K562 treated with DMSO at 1 percent for 48 hours (cell line): ENCODE results near the gene ARHGAP30. TPM values are rescaled to one million over a fixed set of nuclear protein-coding genes. Genes with fewer than 3 reads are reported as not detected.

Experiments
- total RNA-seq: library from RNA; unstranded; fragments of 300-600 nt; gene quantifications from 2 replicates; pipeline ENCODE4 v1.2.3, GENCODE V29; 2022; ENCODE audit warnings: low replicate concordance; ENCODE audit errors: extremely low read depth

ARHGAP30 gene, protein sequence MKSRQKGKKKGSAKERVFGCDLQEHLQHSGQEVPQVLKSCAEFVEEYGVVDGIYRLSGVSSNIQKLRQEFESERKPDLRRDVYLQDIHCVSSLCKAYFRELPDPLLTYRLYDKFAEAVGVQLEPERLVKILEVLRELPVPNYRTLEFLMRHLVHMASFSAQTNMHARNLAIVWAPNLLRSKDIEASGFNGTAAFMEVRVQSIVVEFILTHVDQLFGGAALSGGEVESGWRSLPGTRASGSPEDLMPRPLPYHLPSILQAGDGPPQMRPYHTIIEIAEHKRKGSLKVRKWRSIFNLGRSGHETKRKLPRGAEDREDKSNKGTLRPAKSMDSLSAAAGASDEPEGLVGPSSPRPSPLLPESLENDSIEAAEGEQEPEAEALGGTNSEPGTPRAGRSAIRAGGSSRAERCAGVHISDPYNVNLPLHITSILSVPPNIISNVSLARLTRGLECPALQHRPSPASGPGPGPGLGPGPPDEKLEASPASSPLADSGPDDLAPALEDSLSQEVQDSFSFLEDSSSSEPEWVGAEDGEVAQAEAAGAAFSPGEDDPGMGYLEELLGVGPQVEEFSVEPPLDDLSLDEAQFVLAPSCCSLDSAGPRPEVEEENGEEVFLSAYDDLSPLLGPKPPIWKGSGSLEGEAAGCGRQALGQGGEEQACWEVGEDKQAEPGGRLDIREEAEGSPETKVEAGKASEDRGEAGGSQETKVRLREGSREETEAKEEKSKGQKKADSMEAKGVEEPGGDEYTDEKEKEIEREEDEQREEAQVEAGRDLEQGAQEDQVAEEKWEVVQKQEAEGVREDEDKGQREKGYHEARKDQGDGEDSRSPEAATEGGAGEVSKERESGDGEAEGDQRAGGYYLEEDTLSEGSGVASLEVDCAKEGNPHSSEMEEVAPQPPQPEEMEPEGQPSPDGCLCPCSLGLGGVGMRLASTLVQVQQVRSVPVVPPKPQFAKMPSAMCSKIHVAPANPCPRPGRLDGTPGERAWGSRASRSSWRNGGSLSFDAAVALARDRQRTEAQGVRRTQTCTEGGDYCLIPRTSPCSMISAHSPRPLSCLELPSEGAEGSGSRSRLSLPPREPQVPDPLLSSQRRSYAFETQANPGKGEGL
- total RNA-seq = not detected in 2 replicates

DNA sequence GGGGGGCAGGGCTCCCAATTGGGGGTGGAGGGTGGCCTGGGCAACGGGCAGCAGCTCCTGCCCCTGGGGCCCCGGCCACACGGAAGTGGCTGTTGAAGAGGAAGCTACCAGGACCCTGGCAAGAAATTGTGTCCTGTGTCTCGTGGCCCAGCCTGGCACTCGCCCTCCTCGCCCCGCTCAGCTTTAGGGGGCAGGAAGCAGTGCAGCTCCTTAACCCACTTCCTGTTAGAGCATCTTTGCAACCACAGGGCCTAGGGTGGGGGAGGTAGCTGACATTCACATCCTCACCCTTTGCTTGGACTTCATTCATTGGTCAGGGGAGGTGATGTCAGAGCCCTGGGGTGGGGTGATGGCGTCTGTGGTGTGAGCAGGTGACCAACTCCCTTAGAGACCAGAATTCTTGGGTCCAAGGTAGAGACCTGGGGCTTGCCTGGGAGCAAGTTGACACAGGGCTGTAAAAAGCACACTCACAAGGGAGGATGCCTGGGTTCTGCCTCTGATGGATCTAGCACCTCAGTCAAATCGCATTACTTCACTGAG is at the start of gene ARHGAP30:
ARHGAP30 (minus strand) TSS at position 161 of the 540 bp plus-strand sequence. CDS start 267 bp downstream, outside the sequence.

DNA sequence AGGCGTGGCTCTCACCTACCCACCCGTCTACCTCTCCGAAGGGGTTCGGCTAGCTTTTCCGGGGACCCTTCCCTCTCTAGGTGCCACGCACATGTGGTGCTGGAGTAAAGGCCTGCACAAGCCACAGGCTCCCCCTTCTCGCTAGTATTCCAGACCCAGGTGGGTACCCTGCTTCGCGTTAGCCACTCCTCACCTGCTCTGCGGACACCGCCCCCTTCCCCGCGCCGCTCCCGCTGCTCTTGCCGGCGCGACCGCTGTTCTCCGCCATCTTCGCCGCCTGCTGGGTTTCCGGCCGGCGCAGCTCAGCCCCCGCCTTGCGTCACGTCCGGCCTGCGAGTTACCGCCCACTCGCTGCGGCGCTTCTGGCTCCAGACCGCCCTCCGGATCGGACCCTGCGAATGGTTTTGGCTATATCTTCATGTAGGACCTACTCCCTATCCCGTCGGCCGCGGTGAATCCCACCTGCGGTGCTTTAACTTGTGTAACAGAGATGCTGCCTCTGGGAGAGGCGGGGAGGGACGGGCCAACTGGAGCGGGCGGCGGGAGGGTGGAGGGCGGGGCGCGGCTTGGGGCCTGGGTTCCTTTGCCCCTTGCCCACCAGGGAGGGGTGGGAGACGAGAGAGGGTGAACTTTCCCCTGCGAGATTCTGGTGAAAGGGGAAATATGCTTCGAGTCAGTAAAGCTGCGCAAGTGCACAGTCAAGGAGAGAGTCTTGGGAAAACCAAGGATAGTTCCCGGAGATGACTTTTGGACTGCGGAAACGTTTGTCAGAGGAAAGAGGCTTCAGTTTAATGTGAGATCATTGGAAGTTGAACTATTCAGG is 48.3 kb upstream of the ARHGAP30 start, which contains the start of the genes NIT1 and PFDN2:
NIT1 (plus strand) TSS at position 347 of the 823 bp plus-strand sequence; CDS start at position 419, 72 bp downstream.
PFDN2 (minus strand) TSS at position 279 of the 823 bp plus-strand sequence; CDS start at position 268, 11 bp downstream.

GRCh38 chr1:161098210-161099068 is 28.7 kb upstream of the ARHGAP30 start, which contains the start of gene KLHDC9:
Gene KLHDC9, plus strand, starts transcription at chr1:161098361. Its CDS starts 175 bp downstream, at chr1:161098536.

DNA sequence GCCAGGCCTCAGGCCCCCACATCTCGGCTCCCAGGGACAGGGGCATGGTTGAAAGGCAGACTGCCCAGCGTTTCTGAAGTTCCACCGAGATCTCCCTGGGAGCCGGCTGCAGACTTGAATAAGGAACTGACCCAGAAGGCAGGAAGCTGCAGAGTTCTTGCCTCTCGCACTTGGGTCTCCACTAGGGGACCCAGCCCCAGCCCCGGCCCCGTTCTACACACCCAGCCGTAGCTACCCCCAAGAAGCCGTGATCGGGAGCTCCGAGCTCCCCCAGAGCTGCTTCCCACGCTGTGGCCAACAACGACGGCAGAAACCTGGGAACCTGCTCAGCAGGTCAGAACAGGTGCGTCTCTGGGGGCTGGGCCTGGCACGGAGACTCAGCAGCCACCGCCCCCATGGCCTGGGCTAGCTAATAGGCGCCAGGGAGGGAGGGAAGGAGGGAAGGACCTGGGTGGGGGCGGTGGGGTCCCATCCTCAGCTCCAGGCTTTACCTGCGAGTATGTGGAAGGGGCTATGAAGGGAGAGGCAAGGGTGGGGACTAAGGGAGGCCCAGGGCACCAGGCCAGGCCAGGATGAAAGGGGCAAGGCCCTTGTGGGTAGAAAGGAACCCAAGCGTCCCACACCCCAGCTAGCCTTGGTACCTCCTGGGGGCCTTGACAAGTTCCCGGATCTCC is 19.7 kb upstream of the ARHGAP30 start, which contains the start of gene NECTIN4:
NECTIN4 (minus strand) TSS at position 308 of the 674 bp plus-strand sequence; CDS start at position 46, 262 bp downstream.

DNA sequence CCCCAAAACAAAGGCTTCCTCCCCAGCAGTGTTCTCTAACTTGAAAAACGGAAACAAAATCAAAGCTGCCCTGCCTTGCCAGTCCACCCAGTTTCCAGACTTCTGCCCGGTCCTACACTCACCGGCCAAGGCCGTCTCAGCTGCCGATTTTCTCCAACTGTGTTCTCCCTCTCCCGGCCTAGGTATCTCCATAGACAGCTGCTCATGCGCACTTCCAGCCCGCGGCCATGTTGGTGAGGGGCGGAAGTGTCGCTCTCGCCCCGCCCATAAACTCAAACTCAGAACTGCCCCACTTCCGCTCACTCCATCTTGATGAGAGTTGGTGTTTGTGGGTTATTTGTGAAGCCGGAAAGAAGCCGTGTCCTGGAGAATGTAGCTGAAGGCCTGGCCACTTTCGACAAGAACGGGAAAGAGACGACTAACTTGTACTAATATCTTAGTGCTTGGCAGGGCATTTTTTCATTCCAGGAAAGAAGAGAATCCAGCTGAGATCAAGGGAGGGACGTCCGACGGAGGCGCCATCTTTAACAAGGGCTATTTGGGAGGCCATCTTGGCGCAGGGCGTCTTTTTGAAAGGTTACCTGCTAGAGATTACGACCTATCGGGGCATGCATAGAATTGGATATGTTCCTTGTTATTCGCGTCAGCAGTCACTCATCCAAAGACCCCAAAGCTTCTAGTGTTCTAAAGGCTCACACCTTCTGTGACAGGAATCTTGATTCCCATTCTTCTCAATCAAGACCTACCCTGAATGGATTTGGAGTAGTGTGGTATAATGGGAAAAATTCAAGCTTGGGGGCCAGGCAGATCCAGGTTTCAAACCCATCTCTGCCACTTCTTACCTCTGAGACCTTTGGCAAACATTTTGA is 23.7 kb downstream of the ARHGAP30 start, which contains the start of gene USF1:
USF1 (minus strand) TSS at position 242 of the 869 bp plus-strand sequence. CDS start 2,702 bp downstream, outside the sequence.

GRCh38 chr1:161038523-161039153 is 31.1 kb downstream of the ARHGAP30 start, which contains the start of gene TSTD1:
Gene TSTD1, minus strand, starts transcription at chr1:161038964. Its CDS starts 75 bp downstream, at chr1:161038889.

DNA sequence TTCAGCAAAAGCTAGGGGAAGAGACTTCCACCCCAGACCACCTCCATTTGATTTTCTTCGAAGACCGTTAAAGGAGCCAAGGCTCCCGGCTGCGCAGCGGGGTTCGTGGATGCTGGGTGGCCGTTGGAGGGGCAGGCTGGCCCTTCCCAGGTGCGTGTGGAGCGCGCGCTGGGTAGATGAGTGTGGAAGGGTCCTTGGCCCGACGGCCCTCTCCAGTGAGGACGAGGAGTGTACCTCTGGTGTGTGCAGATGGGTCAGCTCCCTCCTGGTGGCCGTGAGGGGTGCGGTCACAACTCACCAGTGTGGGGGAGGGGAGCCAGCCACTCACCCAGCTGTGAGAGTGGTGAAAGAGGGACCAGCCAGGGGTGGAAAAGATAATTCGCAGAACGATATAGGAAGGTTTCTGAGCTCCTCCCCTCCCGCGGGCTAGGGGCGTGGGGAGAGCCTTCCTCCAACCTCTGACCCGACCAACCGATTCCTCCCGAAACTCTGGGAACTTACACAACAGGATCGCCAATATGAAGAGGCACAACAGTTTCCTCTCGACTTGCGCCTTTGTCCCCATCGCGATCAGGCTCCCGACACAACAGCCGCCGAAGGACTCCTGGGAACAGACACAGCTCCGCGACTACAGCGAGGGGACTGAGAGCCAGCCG is 49.1 kb downstream of the ARHGAP30 start, which contains the start of gene F11R:
F11R (minus strand) TSS at position 644 of the 656 bp plus-strand sequence; CDS start at position 565, 79 bp downstream.

Other genes starting within 250 kb of the ARHGAP30 start
- gene CD244, start 207.0 kb downstream of the ARHGAP30 start, total RNA-seq = not detected in 2 replicates
- gene ITLN1, start 184.7 kb downstream of the ARHGAP30 start, total RNA-seq = not detected in 2 replicates
- gene ITLN2, start 115.1 kb downstream of the ARHGAP30 start, total RNA-seq = not detected in 2 replicates
- gene F11R, start 48.7 kb downstream of the ARHGAP30 start, total RNA-seq = not detected in 2 replicates
- gene TSTD1, start 30.9 kb downstream of the ARHGAP30 start, total RNA-seq = not detected in 2 replicates
- gene USF1, start 23.9 kb downstream of the ARHGAP30 start, total RNA-seq = not detected in 2 replicates
- gene NECTIN4, start 19.7 kb upstream of the ARHGAP30 start, total RNA-seq = not detected in 2 replicates
- not detected in 2 replicates for gene KLHDC9, start 28.5 kb upstream of the ARHGAP30 start, total RNA-seq
- not detected in 2 replicates for gene PFDN2, start 48.1 kb upstream of the ARHGAP30 start, total RNA-seq
- gene NIT1, start 48.2 kb upstream of the ARHGAP30 start, total RNA-seq = not detected in 2 replicates
- gene DEDD, start 62.8 kb upstream of the ARHGAP30 start, total RNA-seq = not detected in 2 replicates
- 444 TPM in 1 of 2 replicates, not detected in the other for gene UFC1, start 84.1 kb upstream of the ARHGAP30 start, total RNA-seq
- gene USP21, start 89.6 kb upstream of the ARHGAP30 start, total RNA-seq = not detected in 2 replicates
- gene PPOX, start 96.5 kb upstream of the ARHGAP30 start, total RNA-seq = not detected in 2 replicates
- not detected in 2 replicates for gene B4GALT3, start 107.6 kb upstream of the ARHGAP30 start, total RNA-seq
- gene ADAMTS4, start 129.2 kb upstream of the ARHGAP30 start, total RNA-seq = not detected in 2 replicates
- not detected in 2 replicates for gene NDUFS2, start 132.5 kb upstream of the ARHGAP30 start, total RNA-seq
- not detected in 2 replicates for gene FCER1G, start 145.4 kb upstream of the ARHGAP30 start, total RNA-seq
- gene APOA2, start 153.7 kb upstream of the ARHGAP30 start, total RNA-seq = not detected in 2 replicates
- gene TOMM40L, start 156.2 kb upstream of the ARHGAP30 start, total RNA-seq = not detected in 2 replicates
- not detected in 2 replicates for gene NR1I3, start 168.3 kb upstream of the ARHGAP30 start, total RNA-seq
- gene PCP4L1, start 188.9 kb upstream of the ARHGAP30 start, total RNA-seq = not detected in 2 replicates
- not detected in 2 replicates for gene MPZ, start 240.1 kb upstream of the ARHGAP30 start, total RNA-seq
- gene SDHC, start 244.5 kb upstream of the ARHGAP30 start, total RNA-seq = not detected in 2 replicates